ENCODE results near the gene ENPP3.

Gene ENPP3

GRCh38 chr6:131692031-131692430 is 54.9 kb downstream of the ENPP3 start:
- TF ChIP-seq CTCF (IDR thresholded peaks at IDR 0.05; ENCODE audit: insufficient read depth, low read length, poor library complexity, severe bottlenecking) (no peak), EZH2phosphoT487 (conservative IDR thresholded peaks at IDR 0.05; ENCODE audit: low read length) (no peak)
- Histone ChIP-seq H3K9ac (ENCODE audit: low read length) (peak overlapping the region; percentile 50), H3F3A (ENCODE audit: insufficient read depth) (peaks cover 47% of the 10 kb centered on the region), H3K79me2 (ENCODE audit: insufficient read depth, low read length) (no peaks in the 10 kb centered on the region), H3K9me3 (ENCODE audit: insufficient read depth, low read length) (no peaks in the 10 kb centered on the region), H3K4me3 (ENCODE audit: insufficient read depth, low read length, poor library complexity, severe bottlenecking) (peak overlapping the region; percentile 35), H3K4me2 (ENCODE audit: low read depth, low read length, poor library complexity, severe bottlenecking) (peak overlapping the region; percentile 88), H3K27me3 (ENCODE audit: low read length) (no peaks in the 10 kb centered on the region), H4K20me1 (ENCODE audit: low read depth, low read length) (no peaks in the 10 kb centered on the region), H3K27ac (ENCODE audit: low read depth, low read length) (peak overlapping the region; percentile 98), H3K9me2 (replicated peaks; ENCODE audit: insufficient read depth, low read length) (no peaks in the 10 kb centered on the region), H2AFZ (ENCODE audit: low read depth, low read length, severe bottlenecking) (peak overlapping the region; percentile 24), H3K36me3 (ENCODE audit: low read length) (peaks cover 20% of the 10 kb centered on the region)

DNA sequence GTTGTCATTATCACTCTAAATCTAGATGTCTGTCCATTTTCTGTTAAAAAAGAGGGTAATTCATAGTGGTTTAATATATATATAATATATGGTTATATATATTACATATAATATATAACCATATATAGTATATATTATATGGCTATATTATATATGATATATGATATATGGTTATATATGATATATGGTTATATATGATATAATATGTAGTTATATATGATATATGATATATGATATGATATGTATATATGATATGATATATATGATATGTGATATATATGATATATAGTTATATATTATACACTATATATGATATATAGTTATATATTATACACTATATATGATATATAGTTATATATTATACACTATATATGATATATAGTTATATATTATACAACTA is 55.5 kb downstream of the ENPP3 start:
- peak overlapping the region; percentile 88 for H3K4me2 ChIP-seq (ENCODE audit: low read depth, low read length, poor library complexity, severe bottlenecking)
- H3K9me3 ChIP-seq (ENCODE audit: insufficient read depth, low read length), result no peaks in the 10 kb centered on the region
- H2AFZ ChIP-seq (ENCODE audit: low read depth, low read length, severe bottlenecking), result no peak overlapping the region
- H3K4me3 ChIP-seq (ENCODE audit: insufficient read depth, low read length, poor library complexity, severe bottlenecking), result no peak overlapping the region
- no peak overlapping the region for H3K9ac ChIP-seq (ENCODE audit: low read length)
- H3K79me2 ChIP-seq (ENCODE audit: insufficient read depth, low read length), result no peaks in the 10 kb centered on the region
- H3K27ac ChIP-seq (ENCODE audit: low read depth, low read length), result peak overlapping the region; percentile 98; the same call in 1 of the 2 replicates
- no peaks in the 10 kb centered on the region for H3K27me3 ChIP-seq (ENCODE audit: low read length)
- no peaks in the 10 kb centered on the region for H3K9me2 ChIP-seq (replicated peaks; ENCODE audit: insufficient read depth, low read length)
- peaks cover 20% of the 10 kb centered on the region for H3K36me3 ChIP-seq (ENCODE audit: low read length)
- TF ChIP-seq EZH2phosphoT487 (conservative IDR thresholded peaks at IDR 0.05; ENCODE audit: low read length) (no peak), CTCF (IDR thresholded peaks at IDR 0.05; ENCODE audit: insufficient read depth, low read length, poor library complexity, severe bottlenecking) (no peak)
- no peaks in the 10 kb centered on the region for H4K20me1 ChIP-seq (ENCODE audit: low read depth, low read length)
- peaks cover 42% of the 10 kb centered on the region for H3F3A ChIP-seq (ENCODE audit: insufficient read depth)

GRCh38 chr6:131693384-131693783 is 56.3 kb downstream of the ENPP3 start:
- Histone ChIP-seq H3K27me3 (ENCODE audit: low read length) (no peaks in the 10 kb centered on the region), H3K9me2 (replicated peaks; ENCODE audit: insufficient read depth, low read length) (no peaks in the 10 kb centered on the region), H2AFZ (ENCODE audit: low read depth, low read length, severe bottlenecking) (no peak overlapping the region), H3K4me2 (ENCODE audit: low read depth, low read length, poor library complexity, severe bottlenecking) (no peak overlapping the region), H3K27ac (ENCODE audit: low read depth, low read length) (peak overlapping the region; percentile 32; the same call in 1 of the 2 replicates), H3F3A (ENCODE audit: insufficient read depth) (peaks cover 34% of the 10 kb centered on the region), H4K20me1 (ENCODE audit: low read depth, low read length) (no peaks in the 10 kb centered on the region), H3K4me3 (ENCODE audit: insufficient read depth, low read length, poor library complexity, severe bottlenecking) (no peak overlapping the region), H3K79me2 (ENCODE audit: insufficient read depth, low read length) (no peaks in the 10 kb centered on the region), H3K9me3 (ENCODE audit: insufficient read depth, low read length) (no peaks in the 10 kb centered on the region), H3K36me3 (ENCODE audit: low read length) (peaks cover 20% of the 10 kb centered on the region), H3K9ac (ENCODE audit: low read length) (no peak overlapping the region)
- no peak for TF ChIP-seq CTCF (IDR thresholded peaks at IDR 0.05; ENCODE audit: insufficient read depth, low read length, poor library complexity, severe bottlenecking)
- TF ChIP-seq EZH2phosphoT487 (conservative IDR thresholded peaks at IDR 0.05; ENCODE audit: low read length), result no peak
